HG02610 (cell line): ENCODE measurements around the gene CTLA4.

Source experiments
- ATAC-seq: cut with Tn5 transposase; IDR thresholded peaks from one replicate; pipeline ENCODE4 v1.9.1; 2021; ENCODE audit warnings: mild to moderate bottlenecking, moderate library complexity; ENCODE audit not compliant: unreplicated experiment

Gene CTLA4

GRCh38 chr2:203867561-203868200 is at the start of gene CTLA4:
TSS of gene CTLA4 (plus strand) at chr2:203867771. CDS start at chr2:203867943, 172 bp downstream.
- ATAC-seq: no peak

GRCh38 chr2:203818656-203819055 is 48.9 kb upstream of the CTLA4 start:
- no peak for ATAC-seq

GRCh38 chr2:203819434-203820133 is 48.0 kb upstream of the CTLA4 start:
- ATAC-seq: no peak

GRCh38 chr2:203820969-203821368 is 46.6 kb upstream of the CTLA4 start:
- ATAC-seq: peak; percentile 88

GRCh38 chr2:203822240-203822639 is 45.3 kb upstream of the CTLA4 start:
- no peak for ATAC-seq

- no peak for ATAC-seq
Measured at GRCh38 chr2:203823173-203823572, 44.4 kb upstream of the CTLA4 start.

- no peak for ATAC-seq
Measured at GRCh38 chr2:203824057-203824456, 43.5 kb upstream of the CTLA4 start.

- no peak for ATAC-seq
Measured at GRCh38 chr2:203824603-203825002, 43.0 kb upstream of the CTLA4 start.

- no peak for ATAC-seq
Measured at GRCh38 chr2:203826704-203827103, 40.9 kb upstream of the CTLA4 start.

GRCh38 chr2:203830304-203831055 is 37.1 kb upstream of the CTLA4 start:
- ATAC-seq: no peak

- no peak for ATAC-seq
Measured at GRCh38 chr2:203835420-203835819, 32.2 kb upstream of the CTLA4 start.

GRCh38 chr2:203835892-203836800 is 31.4 kb upstream of the CTLA4 start:
- no peak for ATAC-seq

- no peak for ATAC-seq
Measured at GRCh38 chr2:203840655-203841205, 26.8 kb upstream of the CTLA4 start.

GRCh38 chr2:203841654-203842053 is 25.9 kb upstream of the CTLA4 start:
- ATAC-seq: no peak

- no peak for ATAC-seq
Measured at GRCh38 chr2:203842373-203842772, 25.2 kb upstream of the CTLA4 start.

- no peak for ATAC-seq
Measured at GRCh38 chr2:203846490-203847105, 21.0 kb upstream of the CTLA4 start.

GRCh38 chr2:203849010-203849409 is 18.6 kb upstream of the CTLA4 start:
- ATAC-seq: no peak

GRCh38 chr2:203852760-203853159 is 14.8 kb upstream of the CTLA4 start:
- no peak for ATAC-seq

GRCh38 chr2:203853271-203853670 is 14.3 kb upstream of the CTLA4 start:
- ATAC-seq: no peak

- no peak for ATAC-seq
Measured at GRCh38 chr2:203853722-203854121, 13.8 kb upstream of the CTLA4 start.
